Left ventricle myocardium inferior (tissue), 1 donor: ENCODE data around the gene SKIC8. TPM values are rescaled to one million over a fixed set of nuclear protein-coding genes. Genes with fewer than 3 reads are reported as not detected.

Experiments used
- DNase-seq: peaks from one replicate; pipeline ENCODE4 v3.0.0-alpha.2; 2020
- H3K27ac ChIP-seq: fragments of 200-600 bp; replicated peaks from 2 replicates; pipeline ENCODE4 v1.8.0; 2021
- H3K27me3 ChIP-seq: fragments of 200-600 bp; 2 replicates; pipeline ENCODE4 v1.8.0; 2021; ENCODE audit warnings: low read depth
- H3K36me3 ChIP-seq: fragments of 200-600 bp; 2 replicates; pipeline ENCODE4 v1.8.0; 2021
- H3K4me1 ChIP-seq: fragments of 200-600 bp; 2 replicates; pipeline ENCODE4 v1.8.0; 2021
- H3K4me3 ChIP-seq: fragments of 200-600 bp; 2 replicates; pipeline ENCODE4 v1.8.0; 2021; ENCODE audit warnings: mild to moderate bottlenecking, moderate library complexity
- H3K9me3 ChIP-seq: fragments of 200-600 bp; replicated peaks from 2 replicates; pipeline ENCODE4 v1.8.0; 2021
- CTCF ChIP-seq: fragments of 200-600 bp; IDR thresholded peaks from 2 replicates; pipeline ENCODE4 v1.8.0; 2021; ENCODE audit warnings: antibody characterized with exemption, mild to moderate bottlenecking, borderline replicate concordance
- intact Hi-C: fragments of 100-400 bp; cut with micrococcal nuclease; formaldehyde crosslinking; loops from one replicate; pipeline ENCODE4 v1.11.0; 2022
- total RNA-seq: library from RNA; stranded (reverse); fragmentation: NEBNext Ultra II Directional; extraction: Animal tissue kit (Norgen Biotek cat#: 25700); gene quantifications from one replicate; pipeline ENCODE4 v1.2.1, GENCODE V29; 2021
- donor health status: DM: no; HTN: yes; CAD: no; lungs with severe emphysema.

The SKIC8 gene
- total RNA-seq, 1 donor from 2014 or later, result 24.6 TPM

GRCh38 chr15:78302579-78303312, 3.3 kb upstream of the SKIC8 start:
- peaks cover 20% of the 10 kb centered on the region for H3K4me1 ChIP-seq
- no peaks in the 10 kb centered on the region for H3K9me3 ChIP-seq
- no peaks in the 10 kb centered on the region for H3K36me3 ChIP-seq
- no peak for DNase-seq
- H3K27ac ChIP-seq, result no peak overlapping the region
- intact Hi-C loops, result no loop called here
- no peak overlapping the region for H3K4me3 ChIP-seq
- H3K27me3 ChIP-seq, result peaks cover 41% of the 10 kb centered on the region
- TF ChIP-seq CTCF, result no peak

GRCh38 chr15:78301828-78302227, 2.4 kb upstream of the SKIC8 start:
- Histone ChIP-seq H3K4me3 (no peak overlapping the region), H3K4me1 (peaks cover 23% of the 10 kb centered on the region), H3K36me3 (no peaks in the 10 kb centered on the region), H3K9me3 (no peaks in the 10 kb centered on the region), H3K27ac (no peak overlapping the region), H3K27me3 (peaks cover 33% of the 10 kb centered on the region)
- intact Hi-C loops, result no loop called here
- TF ChIP-seq CTCF, result no peak
- DNase-seq, result no peak

- DNase-seq, result no peak
- TF ChIP-seq CTCF, result no peak
- H3K27me3 ChIP-seq, result peaks cover 28% of the 10 kb centered on the region
- no peak overlapping the region for H3K27ac ChIP-seq
- intact Hi-C loops, result no loop called here
- no peak overlapping the region for H3K4me3 ChIP-seq
- peaks cover 23% of the 10 kb centered on the region for H3K4me1 ChIP-seq
- H3K9me3 ChIP-seq, result no peaks in the 10 kb centered on the region
- no peaks in the 10 kb centered on the region for H3K36me3 ChIP-seq
Observed at GRCh38 chr15:78301326-78301725, 1.9 kb upstream of the SKIC8 start.

- no peak for TF ChIP-seq CTCF
- no peak overlapping the region for H3K27ac ChIP-seq
- no peak overlapping the region for H3K4me3 ChIP-seq
- DNase-seq, result no peak
- H3K4me1 ChIP-seq, result no peaks in the 10 kb centered on the region
- H3K36me3 ChIP-seq, result peaks cover 61% of the 10 kb centered on the region
- intact Hi-C loops, result no loop called here
- H3K27me3 ChIP-seq, result no peaks in the 10 kb centered on the region
- H3K9me3 ChIP-seq, result no peaks in the 10 kb centered on the region
Observed at GRCh38 chr15:78292219-78292618, 7.2 kb downstream of the SKIC8 start.

- Histone ChIP-seq H3K9me3 (no peaks in the 10 kb centered on the region), H3K4me3 (no peak overlapping the region), H3K36me3 (peaks cover 67% of the 10 kb centered on the region), H3K27me3 (no peaks in the 10 kb centered on the region), H3K4me1 (no peaks in the 10 kb centered on the region), H3K27ac (no peak overlapping the region)
- no peak for DNase-seq
- TF ChIP-seq CTCF, result no peak
- intact Hi-C loops, result no loop called here
Observed at GRCh38 chr15:78291698-78292097, 7.7 kb downstream of the SKIC8 start.
